Measurements from ENCODE around the gene AVPR2.

The AVPR2 gene

GRCh38 chrX:153937056-153937455 lies 32.6 kb downstream of the AVPR2 start (continued):
- peak; percentile 97 for TF ChIP-seq ZNF518A (tag by site-specific recombination; conservative IDR thresholded peaks at IDR 0.05; ENCODE audit: low read depth)
- no peak for TF ChIP-seq ZBTB6 (tag by site-specific recombination; IDR thresholded peaks at IDR 0.05)
- TF ChIP-seq PRDM6 (tag by site-specific recombination; IDR thresholded peaks at IDR 0.05): no peak
- no peak for TF ChIP-seq CTCF (tag by site-specific recombination; IDR thresholded peaks at IDR 0.05)
- no peak for TF ChIP-seq ZNF621 (tag by site-specific recombination; IDR thresholded peaks at IDR 0.05)
- TF ChIP-seq ZNF544 (tag by site-specific recombination; IDR thresholded peaks at IDR 0.05): no peak
- no peak for TF ChIP-seq SCRT1 (tag by site-specific recombination; IDR thresholded peaks at IDR 0.05; ENCODE audit: borderline replicate concordance)
- TF ChIP-seq ZSCAN16 (tag by site-specific recombination; IDR thresholded peaks at IDR 0.05): no peak
- peak; percentile 49; the same call in 1 of the 2 replicates for TF ChIP-seq ZNF366 (tag by site-specific recombination; conservative IDR thresholded peaks at IDR 0.05)
- TF ChIP-seq ZSCAN4 (tag by site-specific recombination; IDR thresholded peaks at IDR 0.05): no peak
- no peak for TF ChIP-seq ZNF488 (tag by site-specific recombination; IDR thresholded peaks at IDR 0.05)
- TF ChIP-seq ZNF114 (tag by site-specific recombination; IDR thresholded peaks at IDR 0.05): no peak
- TF ChIP-seq GLIS1 (tag by site-specific recombination; IDR thresholded peaks at IDR 0.05): no peak
- TF ChIP-seq ZNF692 (tag by site-specific recombination; IDR thresholded peaks at IDR 0.05): no peak
- peak; percentile 95 for TF ChIP-seq ZNF140 (tag by site-specific recombination; IDR thresholded peaks at IDR 0.05)
- TF ChIP-seq ZNF626 (tag by site-specific recombination; IDR thresholded peaks at IDR 0.05): no peak
- peak; percentile 28; the same call in 1 of the 2 replicates for TF ChIP-seq ZNF302 (tag by site-specific recombination; IDR thresholded peaks at IDR 0.05; ENCODE audit: low read depth)
- TF ChIP-seq ZXDB (tag by site-specific recombination; IDR thresholded peaks at IDR 0.05): peak; percentile 89
- TF ChIP-seq ZSCAN18 (tag by site-specific recombination; IDR thresholded peaks at IDR 0.05): no peak
- TF ChIP-seq ZNF76 (tag by site-specific recombination; IDR thresholded peaks at IDR 0.05; ENCODE audit: borderline replicate concordance, low read depth): no peak
- TF ChIP-seq AEBP2 (tag by site-specific recombination; IDR thresholded peaks at IDR 0.05; ENCODE audit: borderline replicate concordance): 0 out of 2 replicates have a peak, but pooled peaks have one; percentile 67
- TF ChIP-seq ZNF530 (tag by site-specific recombination; IDR thresholded peaks at IDR 0.05; ENCODE audit: low read depth): peak; percentile 64; the same call in 1 of the 2 replicates
- TF ChIP-seq ZNF707 (tag by site-specific recombination; IDR thresholded peaks at IDR 0.05): no peak
